OCI-LY3 (cell line): Measurements from ENCODE around the gene CHST11.

Source experiments
- H2AFZ ChIP-seq: fragments of 200-600, 300-600 bp; shearing (Covaris generic); 2 replicates; pipeline ENCODE4 v1.6.0; 2014; ENCODE audit warnings: antibody characterized with exemption, low read depth, low read length
- H3K27ac ChIP-seq: fragments of 200-600, 300-600 bp; sonication (generic); 2 replicates; pipeline ENCODE4 v1.5.1; 2014; ENCODE audit warnings: mild to moderate bottlenecking, low read length, moderate library complexity, mixed read lengths
- H3K27me3 ChIP-seq: fragments of 200-600, 300-600 bp; sonication (generic); 2 replicates; pipeline ENCODE4 v1.6.1; 2014; ENCODE audit warnings: low read depth, low read length, mixed read lengths
- H3K36me3 ChIP-seq: fragments of 200-600, 300-600 bp; sonication (generic); replicated peaks from 2 replicates; pipeline ENCODE3; 2014; ENCODE audit warnings: low read depth, low read length, mixed read lengths
- H3K4me1 ChIP-seq: fragments of 300-600, 200-600 bp; sonication (generic); 2 replicates; pipeline ENCODE4 v1.6.1; 2014; ENCODE audit warnings: low read length, mixed read lengths
- H3K4me2 ChIP-seq: fragments of 200-600, 300-600 bp; sonication (generic); 2 replicates; pipeline ENCODE4 v1.6.1; 2014; ENCODE audit warnings: low read length, mixed read lengths
- H3K4me3 ChIP-seq: fragments of 300-600, 200-600 bp; sonication (generic); 2 replicates; pipeline ENCODE4 v1.5.1; 2014; ENCODE audit warnings: antibody characterized with exemption, mild to moderate bottlenecking, low read length, moderate library complexity
- H3K79me2 ChIP-seq: fragments of 300-600, 200-600 bp; shearing (Covaris generic); 2 replicates; pipeline ENCODE4 v1.6.1; 2014; ENCODE audit warnings: mild to moderate bottlenecking, low read length, mixed read lengths
- H3K9ac ChIP-seq: fragments of 300-600, 200-600 bp; shearing (Covaris generic); 2 replicates; pipeline ENCODE4 v1.6.0; 2014; ENCODE audit warnings: mild to moderate bottlenecking, low read length, moderate library complexity
- H3K9me3 ChIP-seq: fragments of 200-600, 300-600 bp; shearing (Covaris generic); 2 replicates; pipeline ENCODE4 v1.6.1; 2014; ENCODE audit warnings: low read length, mixed read lengths; ENCODE audit not compliant: insufficient read depth
- H4K20me1 ChIP-seq: fragments of 200-600, 300-600 bp; sonication (generic); 2 replicates; pipeline ENCODE4 v1.6.1; 2016; ENCODE audit warnings: low read length, mixed read lengths; ENCODE audit not compliant: insufficient read depth
- EZH2phosphoT487 ChIP-seq: fragments of 200-600 bp; shearing (Covaris generic); IDR thresholded peaks from 2 replicates; pipeline ENCODE4 v1.6.1; 2018; ENCODE audit warnings: antibody characterized with exemption, mixed run types, low read depth
- TF ChIP-seq, protein P1 (sequence below): fragments of 200-600, 300-600 bp; sonication (generic); IDR thresholded peaks from 2 replicates; pipeline ENCODE4 v1.5.1; 2014; ENCODE audit warnings: antibody characterized with exemption, low read length, low read depth

Gene CHST11

DNA sequence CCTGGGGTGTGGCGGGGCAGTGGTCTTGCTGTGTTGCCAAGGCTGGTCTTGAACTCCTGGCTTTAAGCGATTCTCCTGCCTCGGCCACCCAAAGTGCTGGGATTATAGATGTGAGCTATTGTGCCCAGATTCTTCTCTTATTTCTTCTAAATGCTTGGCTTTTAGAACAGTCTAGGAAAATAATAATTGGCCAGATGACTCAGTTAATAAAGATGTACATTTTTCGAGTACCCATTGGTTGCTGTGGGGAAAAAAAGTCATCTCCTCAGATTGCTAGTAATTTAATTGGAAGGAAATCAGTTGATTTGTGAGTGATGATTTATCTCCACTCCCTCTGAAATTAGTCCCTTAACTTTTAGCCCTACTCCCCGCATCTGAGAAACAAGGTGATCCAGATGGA lies 45.5 kb downstream of the CHST11 start:
- no peaks in the 10 kb centered on the region for H3K79me2 ChIP-seq
- H3K9ac ChIP-seq: no peak overlapping the region
- no peaks in the 10 kb centered on the region for H4K20me1 ChIP-seq
- TF ChIP-seq EZH2phosphoT487: no peak
- TF ChIP-seq, protein P1, sequence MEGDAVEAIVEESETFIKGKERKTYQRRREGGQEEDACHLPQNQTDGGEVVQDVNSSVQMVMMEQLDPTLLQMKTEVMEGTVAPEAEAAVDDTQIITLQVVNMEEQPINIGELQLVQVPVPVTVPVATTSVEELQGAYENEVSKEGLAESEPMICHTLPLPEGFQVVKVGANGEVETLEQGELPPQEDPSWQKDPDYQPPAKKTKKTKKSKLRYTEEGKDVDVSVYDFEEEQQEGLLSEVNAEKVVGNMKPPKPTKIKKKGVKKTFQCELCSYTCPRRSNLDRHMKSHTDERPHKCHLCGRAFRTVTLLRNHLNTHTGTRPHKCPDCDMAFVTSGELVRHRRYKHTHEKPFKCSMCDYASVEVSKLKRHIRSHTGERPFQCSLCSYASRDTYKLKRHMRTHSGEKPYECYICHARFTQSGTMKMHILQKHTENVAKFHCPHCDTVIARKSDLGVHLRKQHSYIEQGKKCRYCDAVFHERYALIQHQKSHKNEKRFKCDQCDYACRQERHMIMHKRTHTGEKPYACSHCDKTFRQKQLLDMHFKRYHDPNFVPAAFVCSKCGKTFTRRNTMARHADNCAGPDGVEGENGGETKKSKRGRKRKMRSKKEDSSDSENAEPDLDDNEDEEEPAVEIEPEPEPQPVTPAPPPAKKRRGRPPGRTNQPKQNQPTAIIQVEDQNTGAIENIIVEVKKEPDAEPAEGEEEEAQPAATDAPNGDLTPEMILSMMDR: no peak
- H3K4me3 ChIP-seq: no peak overlapping the region
- H3K27me3 ChIP-seq: no peaks in the 10 kb centered on the region; the same call in 1 of the 2 replicates
- peaks cover 14% of the 10 kb centered on the region for H3K4me1 ChIP-seq
- no peak overlapping the region for H3K27ac ChIP-seq
- H2AFZ ChIP-seq: no peak overlapping the region
- H3K4me2 ChIP-seq: no peak overlapping the region
- no peaks in the 10 kb centered on the region for H3K9me3 ChIP-seq
- H3K36me3 ChIP-seq: no peaks in the 10 kb centered on the region

DNA sequence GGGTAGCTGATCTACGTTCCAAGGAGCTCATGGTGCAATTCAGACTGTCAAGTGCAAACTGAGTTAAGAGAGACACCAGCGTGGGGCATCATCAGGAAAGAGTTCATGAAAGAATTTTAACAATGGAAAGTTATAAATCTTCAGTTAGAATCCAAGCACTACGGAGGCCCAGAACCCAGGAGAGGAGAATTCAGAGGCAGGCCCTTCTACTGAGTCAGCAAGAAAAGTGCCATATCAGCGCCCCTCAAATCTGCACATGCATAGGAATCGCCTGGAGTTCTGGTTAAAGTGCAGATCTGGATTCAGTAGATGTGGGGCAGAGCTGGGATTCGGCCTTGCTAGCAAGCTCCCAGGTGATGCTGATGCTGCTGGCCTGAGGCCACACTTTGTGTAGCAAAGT lies 45.9 kb downstream of the CHST11 start:
- H3K4me2 ChIP-seq: no peak overlapping the region
- no peaks in the 10 kb centered on the region for H3K79me2 ChIP-seq
- no peaks in the 10 kb centered on the region for H4K20me1 ChIP-seq
- no peak overlapping the region for H3K4me3 ChIP-seq
- TF ChIP-seq EZH2phosphoT487: no peak
- H3K9ac ChIP-seq: no peak overlapping the region
- H3K4me1 ChIP-seq: peaks cover 14% of the 10 kb centered on the region
- H2AFZ ChIP-seq: no peak overlapping the region
- no peaks in the 10 kb centered on the region; the same call in 1 of the 2 replicates for H3K27me3 ChIP-seq
- no peak overlapping the region for H3K27ac ChIP-seq
- H3K9me3 ChIP-seq: no peaks in the 10 kb centered on the region
- no peaks in the 10 kb centered on the region for H3K36me3 ChIP-seq

DNA sequence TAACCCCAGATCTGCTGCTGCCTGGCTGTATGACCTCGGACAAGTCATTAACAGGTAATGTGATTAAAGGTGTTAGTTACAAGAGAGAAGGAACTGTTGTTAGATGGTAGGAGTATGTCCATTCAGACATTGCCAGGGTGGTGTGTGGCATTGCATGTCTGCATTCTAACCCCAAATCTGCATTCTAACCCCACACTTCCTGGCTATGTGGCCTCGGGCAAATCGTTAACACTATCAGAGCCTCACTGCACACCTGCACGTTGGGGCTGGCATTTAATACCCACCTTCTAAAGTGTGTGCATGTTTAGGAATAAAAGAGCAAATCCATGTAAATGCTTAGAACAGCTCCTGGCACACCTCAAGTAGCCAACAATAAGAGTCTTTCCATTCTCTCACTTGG lies 46.4 kb downstream of the CHST11 start:
- H3K79me2 ChIP-seq: no peaks in the 10 kb centered on the region
- H3K9me3 ChIP-seq: no peaks in the 10 kb centered on the region
- H3K9ac ChIP-seq: no peak overlapping the region
- no peaks in the 10 kb centered on the region for H3K36me3 ChIP-seq
- H3K27me3 ChIP-seq: no peaks in the 10 kb centered on the region; the same call in 1 of the 2 replicates
- TF ChIP-seq, protein P1: no peak
- TF ChIP-seq EZH2phosphoT487: no peak
- H2AFZ ChIP-seq: no peak overlapping the region
- peaks cover 14% of the 10 kb centered on the region for H3K4me1 ChIP-seq
- no peak overlapping the region for H3K4me2 ChIP-seq
- H4K20me1 ChIP-seq: no peaks in the 10 kb centered on the region
- H3K27ac ChIP-seq: no peak overlapping the region
- H3K4me3 ChIP-seq: no peak overlapping the region

DNA sequence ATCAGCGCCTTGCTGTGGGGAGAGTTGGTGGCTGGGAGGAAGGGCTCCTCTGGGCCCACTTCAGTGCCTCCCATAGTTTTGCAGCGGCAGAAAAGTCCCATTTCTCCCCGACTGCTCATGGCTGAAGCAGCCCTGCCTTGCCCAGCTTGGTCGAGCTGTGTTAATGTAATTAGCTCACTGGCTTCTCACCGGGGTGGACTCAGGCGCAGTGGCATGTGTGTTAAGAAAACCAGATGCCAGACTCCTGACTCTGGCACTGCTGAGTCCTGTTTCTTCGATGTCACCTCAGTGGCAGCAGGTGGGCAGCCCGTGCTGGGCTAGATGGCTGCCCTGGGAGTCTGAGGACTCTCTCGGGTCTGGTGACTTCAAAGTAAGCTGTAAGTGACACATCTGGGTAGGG lies 47.4 kb downstream of the CHST11 start:
- Histone ChIP-seq H3K36me3 (no peaks in the 10 kb centered on the region), H3K4me3 (no peak overlapping the region), H2AFZ (no peak overlapping the region), H3K79me2 (no peaks in the 10 kb centered on the region), H3K27ac (no peak overlapping the region), H3K4me1 (peaks cover 14% of the 10 kb centered on the region), H3K4me2 (no peak overlapping the region), H3K9me3 (no peaks in the 10 kb centered on the region), H3K9ac (no peak overlapping the region), H3K27me3 (no peaks in the 10 kb centered on the region; the same call in 1 of the 2 replicates), H4K20me1 (no peaks in the 10 kb centered on the region)
- TF ChIP-seq, protein P1: no peak
- no peak for TF ChIP-seq EZH2phosphoT487
